GM12874 (cell line): ENCODE measurements around the gene RRP15.

Experiments used
- TF ChIP-seq, protein P1 (sequence below): IDR thresholded peaks from 2 replicates; pipeline ENCODE4 v1.5.1; 2011; ENCODE audit warnings: low read depth, mild to moderate bottlenecking, control low read depth, low read length, moderate library complexity; ENCODE audit not compliant: insufficient read depth

The RRP15 gene

DNA sequence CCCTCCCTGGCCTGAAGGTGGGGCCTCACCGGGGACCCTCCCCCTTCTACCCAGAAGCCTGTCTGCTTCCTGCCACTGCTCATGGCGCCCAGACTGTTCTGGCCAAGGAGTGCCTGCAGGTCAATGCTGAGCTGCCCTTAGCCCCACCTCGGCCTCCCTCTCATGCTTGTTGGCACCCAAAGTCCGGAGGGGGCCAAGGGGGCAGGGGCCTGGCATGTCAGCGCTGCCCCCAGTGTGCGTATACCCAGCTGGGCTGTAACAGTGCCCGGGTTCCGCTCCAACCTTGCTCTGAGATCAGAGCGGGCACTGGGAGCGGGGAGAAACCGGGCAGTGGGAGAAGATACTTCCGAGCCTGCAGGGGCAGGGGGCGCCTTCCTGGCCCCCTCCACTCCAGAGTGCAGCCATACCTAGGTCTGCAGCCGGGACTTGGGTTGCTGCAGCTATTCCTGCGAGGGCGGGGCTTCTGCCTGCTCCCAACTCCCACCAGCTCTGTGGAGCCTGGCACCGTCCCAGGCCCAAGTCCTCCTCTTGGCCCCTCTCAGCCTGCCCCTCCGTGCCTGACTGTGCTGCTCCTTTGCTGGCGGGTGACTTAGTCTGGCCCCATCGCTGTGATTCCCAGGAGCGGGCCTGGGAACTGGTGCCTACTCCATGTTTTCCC is 38.6 kb downstream of the RRP15 start:
- TF ChIP-seq, protein P1, sequence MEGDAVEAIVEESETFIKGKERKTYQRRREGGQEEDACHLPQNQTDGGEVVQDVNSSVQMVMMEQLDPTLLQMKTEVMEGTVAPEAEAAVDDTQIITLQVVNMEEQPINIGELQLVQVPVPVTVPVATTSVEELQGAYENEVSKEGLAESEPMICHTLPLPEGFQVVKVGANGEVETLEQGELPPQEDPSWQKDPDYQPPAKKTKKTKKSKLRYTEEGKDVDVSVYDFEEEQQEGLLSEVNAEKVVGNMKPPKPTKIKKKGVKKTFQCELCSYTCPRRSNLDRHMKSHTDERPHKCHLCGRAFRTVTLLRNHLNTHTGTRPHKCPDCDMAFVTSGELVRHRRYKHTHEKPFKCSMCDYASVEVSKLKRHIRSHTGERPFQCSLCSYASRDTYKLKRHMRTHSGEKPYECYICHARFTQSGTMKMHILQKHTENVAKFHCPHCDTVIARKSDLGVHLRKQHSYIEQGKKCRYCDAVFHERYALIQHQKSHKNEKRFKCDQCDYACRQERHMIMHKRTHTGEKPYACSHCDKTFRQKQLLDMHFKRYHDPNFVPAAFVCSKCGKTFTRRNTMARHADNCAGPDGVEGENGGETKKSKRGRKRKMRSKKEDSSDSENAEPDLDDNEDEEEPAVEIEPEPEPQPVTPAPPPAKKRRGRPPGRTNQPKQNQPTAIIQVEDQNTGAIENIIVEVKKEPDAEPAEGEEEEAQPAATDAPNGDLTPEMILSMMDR: no peak

DNA sequence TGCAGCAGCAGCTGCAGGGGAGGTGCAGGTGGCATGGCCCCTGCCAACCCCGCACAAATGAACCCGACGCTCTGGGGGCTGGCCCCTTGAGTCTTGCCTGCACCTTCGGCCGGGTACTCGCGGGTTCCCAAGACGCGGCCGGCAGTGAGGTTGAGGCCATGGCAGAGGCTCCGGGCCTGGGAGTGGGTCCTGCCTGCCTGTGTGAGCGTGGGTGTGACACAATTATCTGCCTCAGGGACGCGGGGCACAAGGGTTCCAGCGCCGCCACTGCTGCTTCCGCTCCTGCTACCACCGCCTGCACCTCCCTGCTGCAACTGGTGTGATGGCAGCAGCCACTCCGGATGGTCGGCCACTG is 39.1 kb downstream of the RRP15 start:
- TF ChIP-seq, protein P1: no peak

DNA sequence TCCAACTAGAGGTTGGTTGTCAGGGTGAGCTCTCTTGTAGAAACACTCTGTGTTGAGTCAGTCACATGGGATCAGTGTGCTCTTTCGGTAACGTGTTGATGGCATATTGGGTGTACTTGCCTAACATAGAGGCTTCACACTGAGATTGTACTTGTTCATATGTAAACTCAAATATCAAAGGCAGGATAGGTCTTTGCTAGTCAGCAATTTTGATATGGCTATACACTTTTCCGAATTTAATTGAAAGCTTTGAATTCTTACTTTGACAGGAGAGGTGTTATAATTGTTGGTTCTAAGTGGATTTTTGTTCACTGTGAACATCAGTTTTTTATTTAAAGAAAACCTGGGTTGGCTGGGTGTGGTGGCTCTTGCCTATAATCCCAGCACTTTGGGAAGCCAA is 43.7 kb downstream of the RRP15 start:
- TF ChIP-seq, protein P1: no peak

DNA sequence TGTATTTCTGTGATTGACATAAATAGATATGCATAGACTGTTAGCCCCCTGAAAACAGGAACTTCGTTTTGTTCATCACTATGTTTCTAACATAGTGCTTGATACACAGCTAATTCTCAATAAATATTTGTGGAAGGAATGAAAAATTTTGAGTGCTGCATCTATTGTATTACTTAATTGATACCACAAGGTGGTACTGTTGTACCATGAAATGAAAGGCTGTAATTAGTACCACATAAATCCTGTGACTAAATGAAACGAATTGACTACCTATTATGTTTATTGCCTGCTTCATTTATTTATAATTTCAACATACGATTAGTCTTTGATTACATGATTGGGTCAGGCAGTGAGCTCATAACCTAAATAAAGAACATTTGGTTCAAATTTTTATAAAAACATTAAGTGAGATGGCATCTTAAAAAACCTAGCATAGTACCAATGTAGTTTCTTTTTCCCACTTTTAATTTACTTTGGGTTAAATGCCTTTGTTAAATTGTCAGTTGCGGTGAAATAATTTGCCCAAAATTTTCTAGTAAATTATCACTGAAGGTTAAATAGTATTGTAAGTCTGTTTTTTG is 45.0 kb downstream of the RRP15 start:
- TF ChIP-seq, protein P1: no peak

DNA sequence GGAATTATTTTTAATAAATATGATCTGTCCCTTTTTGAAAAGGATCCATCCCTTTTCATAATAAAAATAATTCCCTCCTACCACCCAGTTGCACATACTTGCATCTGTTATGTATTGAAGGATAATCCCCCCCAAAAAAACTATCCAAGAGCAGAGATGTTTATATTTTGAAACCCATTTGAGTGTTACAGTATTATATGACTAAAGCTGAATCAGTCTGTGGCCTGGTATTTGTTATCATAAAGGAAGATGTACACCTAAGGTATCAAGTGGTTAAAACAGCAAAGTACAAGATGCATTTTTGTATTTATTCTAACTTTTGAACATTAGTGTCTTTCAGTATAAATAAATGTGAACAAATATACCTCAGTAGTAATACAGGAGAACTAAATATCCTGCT is 47.3 kb downstream of the RRP15 start:
- TF ChIP-seq, protein P1: no peak

DNA sequence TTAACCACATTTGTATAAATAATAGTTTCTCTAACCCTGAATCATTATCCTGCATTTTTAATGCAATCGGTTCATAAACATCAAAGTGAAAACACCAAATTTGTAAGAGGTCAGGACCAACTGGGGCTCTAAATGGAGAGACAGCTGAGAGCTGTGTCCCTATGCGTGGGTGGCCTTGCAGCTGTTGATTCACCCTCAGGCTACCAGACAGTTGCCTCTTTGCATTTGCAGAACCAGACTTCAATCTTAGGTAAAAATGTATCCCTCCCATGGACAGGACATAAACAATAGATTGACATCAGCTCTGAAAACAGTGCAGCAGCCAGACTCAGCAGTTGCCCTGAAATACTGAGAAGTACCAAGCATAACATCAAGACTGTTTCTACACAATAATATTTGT is 51.2 kb downstream of the RRP15 start:
- TF ChIP-seq, protein P1: no peak

DNA sequence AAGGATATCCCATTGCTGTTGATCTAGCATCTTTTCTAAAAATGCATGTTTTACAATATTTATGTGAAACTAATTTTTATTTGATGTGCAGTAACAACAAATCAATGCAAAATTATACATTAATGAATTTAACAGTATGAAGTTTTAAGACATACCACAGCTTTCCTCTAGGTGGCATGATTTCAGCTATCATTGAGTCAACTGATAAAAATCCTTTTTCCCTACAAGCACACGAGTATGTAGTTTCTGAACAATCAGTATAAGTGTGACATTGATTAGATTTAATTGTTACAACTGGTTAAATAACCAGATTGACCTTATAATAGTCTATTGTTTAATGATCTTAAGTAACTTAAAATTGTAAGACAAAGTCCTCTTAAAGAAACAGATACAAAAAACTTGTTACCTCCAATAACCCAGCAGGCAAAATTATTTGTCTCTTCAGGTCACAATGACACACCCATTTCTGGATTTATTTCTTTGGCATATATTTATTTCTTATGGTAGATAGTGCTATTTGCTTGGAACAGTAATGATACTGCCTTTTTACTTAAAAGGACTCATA is 54.3 kb downstream of the RRP15 start:
- TF ChIP-seq, protein P1: peak; percentile 45; the same call in 1 of the 2 replicates
